GM12872 (cell line): ENCODE results near the gene LCAT.
A peak's percentile ranks its signal among the peaks of the same experiment; 100 is the strongest.

ENCODE experiments used
- TF ChIP-seq, protein P1 (sequence below): IDR thresholded peaks from 3 replicates; pipeline ENCODE4 v1.5.1; 2011; ENCODE audit warnings: low read depth, mild to moderate bottlenecking, low read length, moderate library complexity; ENCODE audit not compliant: insufficient read depth

Gene LCAT

DNA sequence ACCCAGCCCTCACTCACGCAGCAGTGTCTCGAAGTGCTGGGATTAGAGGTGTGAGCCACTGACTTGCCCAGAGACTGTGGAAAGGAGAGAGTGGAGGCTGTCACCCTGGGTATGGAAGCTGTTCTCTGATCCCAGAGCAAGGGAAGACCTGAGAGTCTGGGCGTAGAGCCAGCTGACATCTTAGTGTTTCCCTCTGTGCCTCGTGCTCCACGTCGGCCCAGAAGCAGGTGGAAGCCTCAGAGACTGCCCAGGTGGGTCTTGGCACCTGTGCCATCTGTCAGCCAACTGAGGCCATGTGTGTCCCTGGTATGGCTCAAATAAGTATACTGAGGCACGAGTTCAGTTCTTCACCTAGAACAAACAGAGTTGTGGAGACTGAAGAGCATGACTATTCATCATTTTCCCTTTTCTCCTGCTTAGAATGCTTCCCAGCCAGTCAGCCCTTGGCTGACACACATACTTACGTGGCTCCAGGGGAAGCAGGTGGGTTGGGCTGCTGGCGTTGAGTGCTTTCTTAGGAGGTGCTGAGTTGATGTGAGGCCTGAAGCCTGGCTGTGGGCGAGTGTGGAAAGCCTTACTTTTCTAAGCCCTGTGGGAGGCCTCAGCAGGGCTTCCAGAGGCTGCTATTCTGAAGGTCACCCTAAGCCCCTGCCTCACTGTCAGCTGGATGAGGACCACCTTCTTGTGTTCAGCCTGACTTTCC lies 20.4 kb downstream of the LCAT start:
- TF ChIP-seq, protein P1, sequence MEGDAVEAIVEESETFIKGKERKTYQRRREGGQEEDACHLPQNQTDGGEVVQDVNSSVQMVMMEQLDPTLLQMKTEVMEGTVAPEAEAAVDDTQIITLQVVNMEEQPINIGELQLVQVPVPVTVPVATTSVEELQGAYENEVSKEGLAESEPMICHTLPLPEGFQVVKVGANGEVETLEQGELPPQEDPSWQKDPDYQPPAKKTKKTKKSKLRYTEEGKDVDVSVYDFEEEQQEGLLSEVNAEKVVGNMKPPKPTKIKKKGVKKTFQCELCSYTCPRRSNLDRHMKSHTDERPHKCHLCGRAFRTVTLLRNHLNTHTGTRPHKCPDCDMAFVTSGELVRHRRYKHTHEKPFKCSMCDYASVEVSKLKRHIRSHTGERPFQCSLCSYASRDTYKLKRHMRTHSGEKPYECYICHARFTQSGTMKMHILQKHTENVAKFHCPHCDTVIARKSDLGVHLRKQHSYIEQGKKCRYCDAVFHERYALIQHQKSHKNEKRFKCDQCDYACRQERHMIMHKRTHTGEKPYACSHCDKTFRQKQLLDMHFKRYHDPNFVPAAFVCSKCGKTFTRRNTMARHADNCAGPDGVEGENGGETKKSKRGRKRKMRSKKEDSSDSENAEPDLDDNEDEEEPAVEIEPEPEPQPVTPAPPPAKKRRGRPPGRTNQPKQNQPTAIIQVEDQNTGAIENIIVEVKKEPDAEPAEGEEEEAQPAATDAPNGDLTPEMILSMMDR, result no peak

DNA sequence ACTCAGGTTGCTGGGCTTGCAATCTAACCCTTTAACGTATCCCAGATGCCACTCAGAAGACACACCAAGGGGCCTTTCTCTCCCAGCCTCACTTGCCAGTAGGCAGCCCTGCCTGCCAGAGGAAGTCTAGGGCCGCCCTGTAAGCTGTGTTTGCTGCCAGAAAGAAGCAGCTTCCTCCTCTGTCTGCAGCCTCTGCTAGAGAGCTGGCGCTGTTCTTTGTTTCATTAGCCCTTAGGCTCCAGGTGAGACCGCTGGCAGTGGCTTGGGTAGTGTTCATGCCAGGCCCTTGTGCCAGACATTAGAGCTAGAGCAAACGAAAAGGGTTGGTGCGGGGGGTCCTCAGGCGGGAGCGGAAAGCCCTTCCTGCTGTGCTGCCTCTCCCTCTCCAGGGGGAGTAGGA lies 21.2 kb downstream of the LCAT start:
- TF ChIP-seq, protein P1, result no peak

DNA sequence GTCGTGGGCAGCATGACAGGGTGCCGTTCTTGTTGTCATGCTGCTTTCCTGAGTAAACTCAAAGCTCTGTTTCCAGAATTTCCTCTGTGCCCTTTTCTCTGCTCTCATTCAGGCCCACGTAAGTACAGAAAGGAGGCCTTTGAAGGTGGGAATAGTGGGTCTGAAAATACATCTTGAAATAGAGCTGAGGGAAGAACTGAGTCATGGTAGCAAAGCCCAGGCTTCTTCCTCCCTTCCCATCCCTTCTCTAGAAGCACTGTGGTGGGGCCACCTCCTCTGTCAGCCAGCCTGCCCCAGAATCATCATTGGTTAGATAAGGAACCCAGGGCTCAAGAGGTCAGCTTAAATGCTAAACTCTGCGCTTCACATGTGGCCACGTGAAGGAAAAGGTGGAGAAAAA lies 21.7 kb downstream of the LCAT start:
- TF ChIP-seq, protein P1, result no peak

DNA sequence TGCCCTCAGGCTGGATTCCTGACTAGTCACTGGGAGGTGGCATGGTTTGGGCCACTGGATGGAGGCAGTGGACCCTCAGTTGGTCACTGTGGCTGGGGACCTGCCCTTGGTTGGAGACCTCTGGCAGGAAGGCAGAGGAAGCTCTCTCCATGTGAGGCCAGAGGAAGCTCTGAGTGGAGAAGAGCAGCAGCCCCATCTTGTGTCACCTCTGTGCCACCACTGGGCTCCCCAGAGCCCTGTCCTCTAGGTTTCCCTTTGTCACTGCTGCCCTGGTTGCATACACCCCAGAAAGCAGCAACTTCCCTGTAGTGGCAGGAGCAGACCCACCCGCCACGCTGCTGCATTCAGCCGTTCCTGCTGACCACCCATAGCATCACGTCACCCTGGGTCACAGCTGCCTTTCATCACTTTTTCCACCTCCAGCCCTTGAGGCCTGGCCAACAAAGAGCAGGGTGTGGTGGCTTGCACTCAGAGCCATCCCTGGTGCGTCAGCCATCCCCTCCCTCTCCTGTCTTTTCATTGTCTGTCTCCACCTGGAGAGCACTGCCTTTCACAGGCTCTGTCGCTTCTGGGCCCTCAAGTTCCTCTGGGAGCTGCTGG lies 24.2 kb downstream of the LCAT start:
- TF ChIP-seq, protein P1, result 0 out of 3 replicates have a peak, but pooled peaks have one; percentile 13

DNA sequence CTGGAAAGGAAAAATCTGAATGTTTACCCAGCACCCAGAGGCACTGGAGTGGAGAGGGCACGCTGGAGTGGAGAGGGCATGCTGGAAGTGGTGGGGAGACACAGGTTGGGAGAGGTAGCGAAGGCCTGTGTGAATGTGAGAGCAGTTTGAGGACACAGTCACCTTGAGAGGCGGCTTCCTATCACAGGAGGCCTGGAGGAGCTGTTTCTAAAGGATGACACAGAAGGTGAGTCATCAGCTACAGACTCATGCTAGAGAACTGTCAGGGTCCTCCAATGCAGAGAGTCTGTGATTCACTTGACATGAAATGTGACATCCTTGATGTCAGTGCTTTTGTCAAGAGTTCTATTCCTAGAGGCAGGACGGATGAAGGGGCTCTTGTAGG lies 26.1 kb downstream of the LCAT start:
- TF ChIP-seq, protein P1, result no peak

DNA sequence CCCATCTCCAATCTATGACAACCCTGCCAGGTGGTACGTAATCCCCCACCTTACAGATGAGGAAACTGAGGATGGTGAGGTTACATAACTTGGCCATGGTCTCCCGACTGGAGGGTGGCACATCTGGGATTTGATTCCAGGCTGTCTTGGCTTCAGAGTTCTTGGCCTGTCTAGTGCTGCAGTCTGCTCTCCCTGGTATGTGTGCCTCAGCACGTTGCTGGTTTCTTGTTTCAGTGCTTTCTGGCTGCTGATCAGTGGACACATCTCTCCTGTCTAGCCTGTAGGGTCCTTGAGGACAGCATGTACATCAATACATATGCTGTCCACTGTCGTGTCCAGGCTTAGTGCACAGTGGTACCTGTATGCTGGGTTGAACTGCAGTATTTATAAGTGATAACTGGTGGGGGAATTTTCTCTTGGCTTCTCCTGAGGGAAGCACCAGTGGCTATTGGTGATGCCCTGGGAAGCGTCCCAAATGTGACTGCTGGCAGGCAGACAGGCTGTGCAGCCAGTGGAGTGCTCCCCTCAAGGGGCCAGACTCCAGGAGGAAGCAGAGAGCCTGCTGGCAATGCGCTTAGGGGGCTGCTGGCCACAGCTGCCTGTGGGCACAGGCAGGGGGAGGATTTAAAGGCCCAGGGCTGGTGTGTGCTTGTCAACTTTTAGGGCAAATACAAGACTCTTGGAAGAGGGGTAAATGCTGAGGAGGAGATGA lies 26.6 kb downstream of the LCAT start:
- TF ChIP-seq, protein P1, result no peak
